Lung (tissue), 12 donors: Measurements from ENCODE around the gene ECE2. TPM values are rescaled to one million over a fixed set of nuclear protein-coding genes. Genes with fewer than 3 reads are reported as not detected.
"Not testable (repeated sequence)": the region's sequence is repeated elsewhere in the genome, so short reads cannot be mapped to it uniquely, and the experiment has no call there.

Experiments
- ATAC-seq: fragments of 200-7000 bp; cut with Tn5 transposase; one replicate; pipeline ENCODE4 v1.9.1; 2020; ENCODE audit warnings: moderate number of reproducible peaks; ENCODE audit not compliant: insufficient read depth, low FRiP score
- DNase-seq, 3 donors: peaks; one replicate each; pipeline ENCODE4 v3.0.0-alpha.2; 2013 to 2017
- H3K27ac ChIP-seq, 2 donors: one replicate each; pipeline ENCODE4 v1.5.1; 2013; ENCODE audit warnings: mild to moderate bottlenecking in 2 of 2, moderate library complexity in 2 of 2, control low read depth in 1 of 2, inconsistent platforms in 1 of 2, low read depth in 1 of 2, low read length in 1 of 2
- H3K27me3 ChIP-seq, 3 donors: one replicate each; pipeline ENCODE4 v1.5.1; 2013; ENCODE audit warnings: low read length in 2 of 3; ENCODE audit not compliant: control insufficient read depth in 3 of 3, insufficient read depth in 3 of 3
- H3K36me3 ChIP-seq, 4 donors: one replicate each; pipeline ENCODE4 v1.5.1; 2013; ENCODE audit warnings: low read length in 4 of 4, mild to moderate bottlenecking in 1 of 4, moderate library complexity in 1 of 4; ENCODE audit not compliant: control insufficient read depth in 4 of 4, insufficient read depth in 4 of 4
- H3K4me1 ChIP-seq, 5 donors: one replicate each; pipeline ENCODE4 v1.5.1; 2013; ENCODE audit warnings: low read length in 5 of 5, mild to moderate bottlenecking in 2 of 5, moderate library complexity in 1 of 5; ENCODE audit not compliant: control insufficient read depth in 5 of 5, insufficient read depth in 5 of 5
- H3K4me3 ChIP-seq: one replicate; pipeline ENCODE4 v1.5.1; 2013; ENCODE audit warnings: mild to moderate bottlenecking, control low read depth, moderate library complexity
- H3K9ac ChIP-seq, 2 donors: one replicate each; pipeline ENCODE4 v1.5.1; 2013; ENCODE audit warnings: low read length in 2 of 2, control low read depth in 1 of 2; ENCODE audit not compliant: insufficient read depth in 1 of 2
- H3K9me3 ChIP-seq, 4 donors: one replicate each; pipeline ENCODE4 v1.5.1; 2013; ENCODE audit warnings: low read length in 3 of 4, mild to moderate bottlenecking in 1 of 4, moderate library complexity in 1 of 4; ENCODE audit not compliant: control insufficient read depth in 4 of 4, insufficient read depth in 3 of 4
- CTCF ChIP-seq: IDR thresholded peaks from 2 replicates; pipeline ENCODE4 v1.5.1; 2012; ENCODE audit warnings: mild to moderate bottlenecking; ENCODE audit errors: control extremely low read depth, extremely low read depth
- WGBS, 2 donors: extraction: QIAGEN DNeasy Blood & Tissue Kit; methylation state at CpG; one replicate each; pipeline ENCODE4 v1.1.7; 2013; 5-methylcytosine and 5-hydroxymethylcytosine counted together
- polyA plus RNA-seq, 2 donors: library from polyadenylated mRNA; stranded (reverse); fragments of 200-250 nt; gene quantifications; one replicate each; pipeline ENCODE4 v1.2.1, GENCODE V29; 2013
- total RNA-seq, 2 donors: library from RNA; depleted of rRNA in 1 of 2; stranded (reverse); fragments of >200 nt in 1 of 2; gene quantifications; one replicate each; pipeline ENCODE4 v1.2.1, GENCODE V29; 2014 to 2021
- donor health status: control.
- donor health status: control.
- donor health status: Bipolar disorder and iron deficiency.
- donor health status: healthy.
- donor health status: DM: yes; HTN: yes; CAD: no.

The ECE2 gene
- total and polyA plus RNA-seq, 4 donors: 0.15 TPM; not detected in 3

- Histone ChIP-seq H3K9me3 (no peaks in the 10 kb centered on the region), H3K27ac (no peak overlapping the region), H3K4me1 (peaks cover 0 to 28% (median 5%) of the 10 kb centered on the region in 5 donors), H3K27me3 (peaks cover 0 to 48% (median 31%) of the 10 kb centered on the region in 3 donors), H3K36me3 (peaks cover 0 to 4% (median 0%) of the 10 kb centered on the region in 4 donors), H3K4me3 (no peak overlapping the region), H3K9ac (no peak overlapping the region)
- ATAC-seq (no peak), DNase-seq (no peak)
- WGBS, 2 donors: 12 to 16% methylated on average over 15 of the region's 15 CpGs
- no peak for TF ChIP-seq CTCF
Measured at GRCh38 chr3:184262764-184263179, 13.1 kb upstream of the ECE2 start.

GRCh38 chr3:184267249-184267648 lies 8.6 kb upstream of the ECE2 start:
- H3K36me3 ChIP-seq, H3K4me1 ChIP-seq, DNase-seq, H3K27ac ChIP-seq, H3K9me3 ChIP-seq, H3K4me3 ChIP-seq, H3K9ac ChIP-seq, ATAC-seq: not testable (repeated sequence)
- peaks cover 0 to 26% (median 17%) of the 10 kb centered on the region in 3 donors for H3K27me3 ChIP-seq
- WGBS, 2 donors: 81 to 91% methylated on average over 1 of the region's 1 CpG

- no peaks in the 10 kb centered on the region for H3K4me1 ChIP-seq
- no peak for TF ChIP-seq CTCF
- WGBS, 2 donors: 15 to 32% methylated on average over 1 of the region's 1 CpG
- H3K9me3 ChIP-seq: peaks cover 0 to 9% (median 0%) of the 10 kb centered on the region in 4 donors
- ATAC-seq (no peak), DNase-seq (no peak)
- no peak overlapping the region for H3K27ac ChIP-seq
- H3K4me3 ChIP-seq: no peak overlapping the region
- no peak overlapping the region for H3K9ac ChIP-seq
- H3K36me3 ChIP-seq: no peaks in the 10 kb centered on the region
- peaks cover 0 to 32% (median 24%) of the 10 kb centered on the region in 3 donors for H3K27me3 ChIP-seq
Measured at GRCh38 chr3:184272269-184272668, 3.6 kb upstream of the ECE2 start.

- 67 to 83% methylated on average over 12 of the region's 12 CpGs for WGBS, 2 donors
- Histone ChIP-seq H3K9ac (no peak overlapping the region), H3K36me3 (no peaks in the 10 kb centered on the region), H3K4me3 (no peak overlapping the region), H3K27me3 (peaks cover 0 to 51% (median 37%) of the 10 kb centered on the region in 3 donors), H3K9me3 (peaks cover 0 to 9% (median 0%) of the 10 kb centered on the region in 4 donors), H3K27ac (no peak overlapping the region), H3K4me1 (no peaks in the 10 kb centered on the region)
- TF ChIP-seq CTCF: no peak
- no peak for ATAC-seq
- DNase-seq: no peak
Measured at GRCh38 chr3:184275381-184275701, 481 bp upstream of the ECE2 start.
